Tibial nerve (tissue), 4 donors: ENCODE data around the gene RBMS3. TPM values are rescaled to one million over a fixed set of nuclear protein-coding genes. Genes with fewer than 3 reads are reported as not detected.

Experiments
- DNase-seq, 2 donors: peaks; one replicate each; pipeline ENCODE4 v3.0.0-alpha.2; 2019; ENCODE audit warnings: low spot score in 2 of 2
- H3K27ac ChIP-seq, 4 donors: fragments of 200-600 bp; sonication (generic) in 3 of 4; one replicate each; pipeline ENCODE4 v1.5.1; 2017 to 2019; ENCODE audit warnings: mild to moderate bottlenecking in 1 of 4
- H3K27me3 ChIP-seq, 2 donors: fragments of 200-600 bp; sonication (generic) in 1 of 2; one replicate each; pipeline versions ENCODE4 v1.5.1 to v1.6.0; 2017 to 2019
- H3K36me3 ChIP-seq, 3 donors: fragments of 200-600 bp; sonication (generic); one replicate each; pipeline ENCODE4 v1.5.1; 2018 to 2019
- H3K4me1 ChIP-seq, 4 donors: fragments of 200-600 bp; sonication (generic) in 3 of 4; one replicate each; pipeline ENCODE4 v1.5.1; 2017 to 2019
- H3K4me3 ChIP-seq, 4 donors: fragments of 200-600 bp; sonication (generic) in 3 of 4; one replicate each; pipeline ENCODE4 v1.5.1; 2017 to 2019; ENCODE audit warnings: mild to moderate bottlenecking in 1 of 4, moderate library complexity in 1 of 4
- H3K9me3 ChIP-seq, 4 donors: fragments of 200-600 bp; sonication (generic) in 3 of 4; one replicate each; pipeline ENCODE4 v1.5.1; 2017 to 2019
- EP300 ChIP-seq, 2 donors: sonication (generic); formaldehyde crosslinking; IDR thresholded peaks; one replicate each; pipeline ENCODE4 v1.6.1; 2017; ENCODE audit warnings: antibody characterized with exemption in 2 of 2, mild to moderate bottlenecking in 1 of 2
- POLR2A ChIP-seq, 2 donors: fragments of 450-650 bp; IDR thresholded peaks; one replicate each; pipeline ENCODE4 v1.6.1; 2017; ENCODE audit warnings: antibody characterized with exemption in 2 of 2, mild to moderate bottlenecking in 2 of 2, moderate library complexity in 2 of 2
- WGBS, 2 donors: methylation state at CpG; one replicate each; pipeline ENCODE4 v1.1.5; 2018; 5-methylcytosine and 5-hydroxymethylcytosine counted together
- total RNA-seq, 4 donors: library from RNA; depleted of rRNA; stranded (reverse); fragments of >200 nt; gene quantifications; one replicate each; pipeline ENCODE4 v1.1.0, GENCODE V29; 2016
- TF ChIP-seq, protein P1 (sequence below), 5 experiments: fragments of 200-600 bp in 3 of 5; fragments of 450-650 bp in 2 of 5; sonication (generic) in 3 of 5; IDR thresholded peaks; one replicate each; pipeline ENCODE4 v1.5.1; 2016 to 2019; ENCODE audit warnings: antibody characterized with exemption in 5 of 5, mild to moderate bottlenecking in 3 of 5, moderate library complexity in 2 of 5

Gene RBMS3
- total RNA-seq, 4 donors from 2014 or later = 157 to 175 (median 161) TPM

DNA sequence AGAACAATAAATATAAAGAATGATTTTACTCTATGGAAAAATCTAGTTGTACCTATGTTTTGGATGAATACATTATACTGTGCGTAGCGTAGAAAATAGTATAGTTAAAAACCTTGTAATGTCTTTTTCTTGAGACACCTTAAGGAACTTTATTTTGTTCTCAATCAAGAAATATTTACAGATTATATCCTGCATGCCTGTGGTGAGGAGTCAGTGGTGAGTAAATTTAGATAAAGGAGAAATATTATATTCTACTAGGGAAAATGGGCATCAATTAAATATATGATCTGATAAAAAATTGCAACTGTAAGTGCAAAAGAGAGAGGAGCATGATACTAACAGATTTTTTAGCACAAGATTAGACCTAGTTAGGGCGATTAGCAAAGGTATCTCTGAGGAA, 157.7 kb downstream of the RBMS3 start:
- WGBS, 2 donors = 95 to 98% methylated on average over 3 of the region's 3 CpGs
- Histone ChIP-seq H3K4me1 (peaks cover 0 to 32% (median 0%) of the 10 kb centered on the region in 4 donors), H3K9me3 (peaks cover 0 to 3% (median 0%) of the 10 kb centered on the region in 4 donors), H3K27ac (no peak overlapping the region), H3K4me3 (no peak overlapping the region), H3K27me3 (no peaks in the 10 kb centered on the region), H3K36me3 (peaks cover 0 to 18% (median 0%) of the 10 kb centered on the region in 3 donors)
- DNase-seq = no peak
- TF ChIP-seq EP300 (IDR thresholded peaks at IDR 0.05) (no peak), POLR2A (IDR thresholded peaks at IDR 0.05) (no peak)
- TF ChIP-seq, protein P1, sequence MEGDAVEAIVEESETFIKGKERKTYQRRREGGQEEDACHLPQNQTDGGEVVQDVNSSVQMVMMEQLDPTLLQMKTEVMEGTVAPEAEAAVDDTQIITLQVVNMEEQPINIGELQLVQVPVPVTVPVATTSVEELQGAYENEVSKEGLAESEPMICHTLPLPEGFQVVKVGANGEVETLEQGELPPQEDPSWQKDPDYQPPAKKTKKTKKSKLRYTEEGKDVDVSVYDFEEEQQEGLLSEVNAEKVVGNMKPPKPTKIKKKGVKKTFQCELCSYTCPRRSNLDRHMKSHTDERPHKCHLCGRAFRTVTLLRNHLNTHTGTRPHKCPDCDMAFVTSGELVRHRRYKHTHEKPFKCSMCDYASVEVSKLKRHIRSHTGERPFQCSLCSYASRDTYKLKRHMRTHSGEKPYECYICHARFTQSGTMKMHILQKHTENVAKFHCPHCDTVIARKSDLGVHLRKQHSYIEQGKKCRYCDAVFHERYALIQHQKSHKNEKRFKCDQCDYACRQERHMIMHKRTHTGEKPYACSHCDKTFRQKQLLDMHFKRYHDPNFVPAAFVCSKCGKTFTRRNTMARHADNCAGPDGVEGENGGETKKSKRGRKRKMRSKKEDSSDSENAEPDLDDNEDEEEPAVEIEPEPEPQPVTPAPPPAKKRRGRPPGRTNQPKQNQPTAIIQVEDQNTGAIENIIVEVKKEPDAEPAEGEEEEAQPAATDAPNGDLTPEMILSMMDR (IDR thresholded peaks at IDR 0.05) = no peak

- DNase-seq = no peak
- peaks cover 0 to 5% (median 0%) of the 10 kb centered on the region in 4 donors for H3K9me3 ChIP-seq
- peak overlapping the region in 2 of 4 donors; percentile 13 to 35 for H3K4me3 ChIP-seq
- peaks cover 0 to 32% (median 0%) of the 10 kb centered on the region in 4 donors for H3K4me1 ChIP-seq
- 33 to 42% methylated on average over 13 of the region's 13 CpGs for WGBS, 2 donors
- peak overlapping the region in 1 of 4 donors; percentile 20 for H3K27ac ChIP-seq
- H3K27me3 ChIP-seq = no peaks in the 10 kb centered on the region
- H3K36me3 ChIP-seq = peaks cover 0 to 13% (median 0%) of the 10 kb centered on the region in 3 donors
- TF ChIP-seq POLR2A (IDR thresholded peaks at IDR 0.05) (no peak), EP300 (IDR thresholded peaks at IDR 0.05) (no peak)
- TF ChIP-seq, protein P1 (IDR thresholded peaks at IDR 0.05) = no peak
These were observed 159.8 kb downstream of the RBMS3 start for GRCh38 chr3:29440413-29441305.

GRCh38 chr3:29441422-29441821, 160.6 kb downstream of the RBMS3 start:
- Histone ChIP-seq H3K36me3 (peaks cover 0 to 12% (median 0%) of the 10 kb centered on the region in 3 donors), H3K27ac (no peak overlapping the region), H3K4me1 (peaks cover 0 to 32% (median 0%) of the 10 kb centered on the region in 4 donors), H3K9me3 (peaks cover 0 to 5% (median 0%) of the 10 kb centered on the region in 4 donors), H3K27me3 (no peaks in the 10 kb centered on the region), H3K4me3 (no peak overlapping the region)
- TF ChIP-seq, protein P1 (IDR thresholded peaks at IDR 0.05) = no peak
- TF ChIP-seq EP300 (IDR thresholded peaks at IDR 0.05) (no peak), POLR2A (IDR thresholded peaks at IDR 0.05) (no peak)
- DNase-seq = no peak
- 50 to 53% methylated on average over 3 of the region's 3 CpGs for WGBS, 2 donors

GRCh38 chr3:29447946-29448627, 167.2 kb downstream of the RBMS3 start:
- H3K36me3 ChIP-seq = peaks cover 0 to 12% (median 0%) of the 10 kb centered on the region in 3 donors
- H3K27ac ChIP-seq = no peak overlapping the region
- H3K27me3 ChIP-seq = no peaks in the 10 kb centered on the region
- H3K4me3 ChIP-seq = no peak overlapping the region
- TF ChIP-seq POLR2A (IDR thresholded peaks at IDR 0.05) = no peak
- TF ChIP-seq EP300 (IDR thresholded peaks at IDR 0.05) = no peak
- TF ChIP-seq, protein P1 (IDR thresholded peaks at IDR 0.05) = no peak
- 66 to 70% methylated on average over 9 of the region's 9 CpGs for WGBS, 2 donors
- peaks cover 0 to 5% (median 0%) of the 10 kb centered on the region in 4 donors for H3K9me3 ChIP-seq
- peaks cover 0 to 24% (median 1%) of the 10 kb centered on the region in 4 donors for H3K4me1 ChIP-seq
- no peak for DNase-seq
